ENCODE data around the gene ATP8B1.
"Not testable (repeated sequence)": the region's sequence is repeated elsewhere in the genome, so short reads cannot be mapped to it uniquely, and the experiment has no call there.

The ATP8B1 gene

DNA sequence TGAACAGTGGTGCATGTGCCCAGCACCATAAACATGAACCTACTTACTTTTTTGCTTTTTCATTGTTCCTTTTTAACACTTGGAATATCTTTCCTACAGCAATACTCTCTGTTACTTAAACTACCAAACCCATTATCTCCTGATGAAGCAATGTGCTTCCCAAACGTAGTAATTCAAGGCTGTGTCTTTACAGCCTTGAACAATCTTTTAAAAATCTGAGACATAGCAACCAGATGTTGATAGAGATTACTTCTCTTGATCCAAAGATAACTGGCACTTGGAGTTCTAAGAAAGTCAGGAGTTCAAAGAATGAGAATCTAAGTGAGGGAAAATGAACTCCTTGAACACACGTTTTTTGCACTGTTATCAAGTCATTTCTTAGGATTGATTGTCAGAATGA is 40.4 kb downstream of the ATP8B1 start:
- no peak for DNase-seq

DNA sequence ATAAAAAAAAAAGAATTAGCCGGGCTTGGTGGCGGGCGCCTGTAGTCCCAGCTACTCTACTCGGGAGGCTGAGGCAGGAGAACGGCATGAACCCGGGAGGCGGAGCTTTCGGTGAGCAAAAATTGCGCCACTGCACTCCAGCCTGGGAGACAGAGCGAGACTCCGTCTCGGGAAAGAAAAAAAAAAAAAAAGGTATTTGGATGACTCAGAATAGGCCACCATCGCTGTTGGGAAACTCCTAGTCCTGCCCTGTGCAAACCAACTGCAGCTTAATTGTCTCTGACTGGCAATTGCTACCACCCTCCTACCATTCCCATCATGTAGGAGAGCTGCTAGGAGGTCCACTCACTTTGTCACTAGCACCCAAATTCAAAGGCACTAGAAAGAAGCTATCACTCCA is 43.5 kb downstream of the ATP8B1 start:
- DNase-seq, result no peak

DNA sequence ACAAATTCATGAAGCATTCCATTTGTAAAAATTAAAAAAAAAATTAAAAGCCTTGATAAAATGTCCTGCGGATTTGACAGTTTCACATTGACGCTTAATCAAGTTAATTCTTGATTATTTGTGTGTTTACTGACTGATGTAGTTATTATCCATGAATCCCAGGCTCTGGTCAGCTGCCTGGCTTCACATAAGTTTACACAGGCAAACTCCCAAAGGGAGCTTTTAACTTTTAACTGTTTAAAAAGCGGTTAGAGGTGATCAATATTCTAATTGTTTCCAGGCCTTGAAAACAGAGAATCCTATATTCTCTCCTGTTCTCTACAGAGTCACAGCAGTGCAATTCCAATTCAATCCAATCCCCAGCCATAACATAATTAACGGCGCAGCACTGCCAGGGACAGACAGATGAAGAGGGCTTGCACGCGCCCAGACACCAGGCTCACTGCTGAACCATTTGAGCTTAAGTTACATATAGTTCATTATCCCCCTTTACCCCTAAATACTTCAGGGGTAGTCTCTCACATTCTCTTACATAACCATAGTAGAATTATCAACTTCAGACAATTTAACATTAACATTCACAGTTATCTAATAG is 47.5 kb downstream of the ATP8B1 start:
- DNase-seq, result no peak

DNA sequence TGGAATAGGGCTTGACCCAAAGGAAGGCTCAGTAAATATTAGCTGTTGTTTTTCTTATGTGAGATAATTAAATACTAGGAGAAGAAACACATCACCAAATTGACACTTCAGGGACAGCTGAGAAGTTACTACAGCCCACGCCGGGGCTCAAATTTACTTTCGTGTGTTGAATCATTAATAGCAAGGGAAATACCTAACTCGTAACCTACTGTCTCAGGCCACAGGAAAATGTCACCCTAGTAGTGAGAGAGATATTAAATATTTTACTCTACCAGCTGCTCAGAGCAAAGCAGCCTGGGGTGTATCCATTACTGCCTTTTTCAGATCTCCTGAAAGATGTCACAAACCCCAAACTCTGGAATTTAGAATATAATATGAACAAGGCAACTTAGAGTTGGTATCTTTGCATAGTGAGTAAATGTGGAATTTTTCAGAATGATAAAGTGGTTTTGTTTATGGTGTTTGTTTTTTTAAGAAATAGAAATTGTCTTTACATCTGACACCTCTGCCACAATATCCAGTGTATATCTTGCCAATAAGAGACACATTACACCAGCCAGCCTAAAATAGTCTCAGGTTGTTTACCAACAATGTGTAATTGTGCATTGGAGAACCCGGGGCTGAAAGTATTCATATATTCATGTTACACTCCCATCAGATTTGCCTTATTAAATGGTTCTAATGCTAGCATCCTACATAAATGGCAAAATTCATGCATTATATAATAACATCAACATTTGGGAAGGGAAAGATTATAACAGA is 48.4 kb downstream of the ATP8B1 start:
- DNase-seq, result no peak

DNA sequence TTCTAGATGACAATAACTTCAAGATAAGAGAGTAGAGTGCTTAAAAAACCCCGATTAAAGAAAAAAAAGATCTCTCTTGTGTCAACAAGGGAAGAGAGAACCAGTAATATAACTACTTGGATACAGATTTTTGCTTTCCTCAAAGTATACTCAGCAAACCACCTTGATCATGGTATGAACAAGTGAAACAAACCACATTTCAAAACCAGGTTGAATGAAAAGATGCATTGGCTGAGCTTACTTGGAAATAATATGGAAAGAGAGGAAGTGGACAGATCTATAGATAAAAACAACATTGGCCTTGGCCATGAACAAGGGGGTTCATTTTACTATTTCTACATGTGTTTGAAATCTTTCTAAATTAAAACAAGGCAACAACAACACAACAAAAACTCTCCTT is 50.1 kb downstream of the ATP8B1 start:
- no peak for DNase-seq

DNA sequence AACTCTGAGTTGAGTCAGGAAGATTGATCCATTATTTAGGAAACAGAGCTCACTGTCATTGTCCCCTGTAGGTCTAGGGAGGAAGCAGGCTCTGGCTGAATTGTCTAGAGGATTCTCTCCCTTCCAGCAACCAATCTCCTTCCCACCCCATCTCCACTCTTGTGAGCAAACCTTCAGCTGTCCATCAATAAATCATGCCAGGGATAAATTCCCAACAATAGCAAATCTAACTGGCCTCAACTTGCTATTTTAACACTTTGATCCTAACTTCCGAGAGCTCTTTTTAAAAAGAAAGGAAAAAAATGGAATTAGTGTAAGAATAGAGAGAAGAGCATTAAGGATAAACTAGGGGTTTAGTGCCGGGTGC is 53.5 kb downstream of the ATP8B1 start:
- no peak for DNase-seq

DNA sequence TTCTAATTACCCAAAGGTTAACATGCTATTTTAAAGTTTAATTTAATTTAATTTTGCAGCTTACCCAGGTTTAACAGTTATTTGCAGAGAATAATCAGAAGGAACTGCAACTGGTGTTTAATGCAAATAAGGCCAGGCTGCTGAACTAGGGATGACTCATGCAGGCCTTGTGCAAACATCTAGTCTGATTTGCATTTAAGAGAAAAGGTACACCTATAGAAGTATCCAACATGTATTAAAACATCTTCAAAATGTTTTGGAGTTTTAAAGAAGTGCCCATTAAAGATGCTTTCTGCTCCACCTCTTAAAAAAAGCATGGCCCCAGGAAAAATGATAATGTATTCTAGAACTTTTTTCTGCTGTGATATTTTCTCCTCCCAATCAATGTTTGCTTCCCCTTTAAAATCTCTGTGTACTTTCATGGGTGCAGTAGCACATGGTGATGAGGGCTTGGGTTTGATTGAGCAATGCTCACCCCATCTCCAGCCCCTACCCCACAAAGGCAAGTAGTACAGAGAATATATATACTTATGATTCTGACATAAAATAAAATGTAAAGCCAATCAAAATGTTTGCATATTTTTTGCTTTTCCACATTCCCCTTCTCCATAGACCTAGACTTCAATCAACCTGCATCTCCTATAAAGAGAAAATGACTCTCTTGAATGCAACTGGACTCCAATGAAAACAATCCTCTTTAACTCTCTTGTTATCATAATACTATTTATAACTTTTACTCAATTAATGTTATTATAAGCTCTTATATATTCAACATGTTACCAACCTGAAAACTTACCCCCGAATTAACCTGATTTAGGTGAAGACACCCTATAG is 54.1 kb downstream of the ATP8B1 start:
- no peak for DNase-seq

DNA sequence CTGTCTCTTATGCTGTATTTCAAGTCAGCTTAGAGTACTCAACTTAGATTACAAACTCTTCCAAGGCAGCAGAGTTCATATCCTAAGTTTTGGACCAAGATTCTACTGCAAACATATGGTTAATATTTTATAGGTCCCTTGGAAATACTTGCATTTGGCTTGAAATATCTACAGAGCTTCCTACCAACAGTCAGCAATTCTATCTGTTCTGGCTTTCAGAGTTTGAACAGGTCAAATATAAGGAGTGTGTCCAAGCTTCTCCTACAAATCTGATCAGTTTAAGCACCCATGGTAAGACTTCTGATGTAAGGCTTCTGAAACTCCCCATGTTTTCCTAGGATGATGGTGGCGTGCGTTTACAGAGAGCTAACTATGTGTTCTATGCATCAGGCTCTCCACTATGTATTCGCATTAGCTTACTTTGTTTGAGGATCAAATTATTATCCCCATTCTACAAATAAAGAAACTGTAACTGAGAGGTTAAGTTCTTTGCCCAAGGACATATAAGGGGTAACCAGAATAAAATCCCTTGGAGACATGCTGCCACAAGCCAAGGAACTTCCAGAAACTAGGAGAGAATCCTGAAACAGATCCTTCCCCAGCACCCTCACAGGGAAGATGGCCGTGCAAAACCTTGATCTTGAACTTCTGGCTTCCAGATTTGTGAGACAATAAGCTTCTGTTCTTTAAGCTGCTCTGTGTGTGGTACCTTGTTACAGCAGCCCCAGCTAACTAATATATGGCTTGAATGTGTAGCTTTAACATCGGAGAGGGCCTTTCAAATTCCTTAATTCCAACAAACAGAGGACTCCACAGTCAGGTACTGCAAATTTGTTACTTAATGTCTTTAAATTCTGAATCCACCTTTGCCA is 55.1 kb downstream of the ATP8B1 start:
- no peak for DNase-seq

DNA sequence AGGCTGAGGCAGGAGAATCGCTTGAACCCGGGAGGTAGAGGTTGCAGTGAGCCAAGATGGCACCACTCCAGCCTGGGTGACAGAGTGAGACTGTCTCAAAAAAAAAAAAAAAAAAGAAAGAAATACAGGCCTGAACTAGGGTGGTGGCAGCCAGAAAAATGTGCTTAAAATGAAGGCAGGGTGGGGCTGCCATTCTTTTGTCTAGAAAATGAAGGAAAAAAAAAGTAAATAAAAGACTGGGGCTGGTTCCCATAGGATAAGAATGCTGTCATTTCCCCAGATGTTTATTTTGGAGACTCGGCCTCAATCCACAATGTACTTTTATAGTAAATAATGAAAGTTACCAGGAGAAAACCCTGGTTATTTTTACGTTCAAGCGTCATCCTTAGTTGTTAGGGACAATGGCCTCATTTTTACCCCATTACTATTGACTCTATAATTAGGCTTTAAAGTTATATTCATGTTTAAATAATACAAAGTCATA is 58.9 kb downstream of the ATP8B1 start:
- no peak for DNase-seq

DNA sequence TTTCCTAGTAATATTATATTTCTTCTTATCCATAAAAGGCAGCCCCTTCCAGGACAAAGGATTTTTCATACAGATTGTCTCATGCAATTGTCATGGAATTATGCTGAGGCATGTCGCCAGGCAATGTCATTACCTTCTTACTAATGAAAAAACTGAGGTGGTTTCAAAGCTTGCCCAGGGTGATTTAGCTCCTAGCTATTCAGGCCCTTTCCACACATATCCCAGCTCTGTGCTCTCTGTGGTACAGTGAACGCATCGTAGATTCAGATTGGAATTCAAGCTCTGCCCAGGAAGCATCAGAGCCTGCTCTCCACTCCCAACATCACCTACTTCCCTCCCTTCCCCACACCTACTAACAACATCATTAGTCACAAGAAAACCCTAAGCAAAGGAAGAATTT is 60.1 kb downstream of the ATP8B1 start:
- no peak for DNase-seq

DNA sequence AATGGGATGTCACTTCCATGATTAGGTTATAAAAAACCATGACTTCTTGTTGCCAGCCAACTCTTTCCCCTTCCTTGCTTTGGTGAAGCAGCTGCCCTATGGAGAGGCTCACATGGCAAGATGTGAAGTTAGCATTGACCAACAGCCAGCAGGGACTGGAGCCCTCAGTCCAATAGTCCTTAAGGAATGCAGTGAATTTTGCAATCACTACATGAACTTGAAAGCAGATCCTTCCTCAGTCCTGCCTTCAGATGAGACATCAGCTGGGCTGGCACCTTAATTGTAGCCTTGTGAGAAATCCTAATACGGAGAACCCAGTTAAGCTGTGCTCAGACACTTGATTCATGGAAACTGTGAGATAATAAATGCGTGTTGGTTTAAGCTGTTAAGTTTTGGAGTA is 61.8 kb downstream of the ATP8B1 start:
- no peak for DNase-seq

DNA sequence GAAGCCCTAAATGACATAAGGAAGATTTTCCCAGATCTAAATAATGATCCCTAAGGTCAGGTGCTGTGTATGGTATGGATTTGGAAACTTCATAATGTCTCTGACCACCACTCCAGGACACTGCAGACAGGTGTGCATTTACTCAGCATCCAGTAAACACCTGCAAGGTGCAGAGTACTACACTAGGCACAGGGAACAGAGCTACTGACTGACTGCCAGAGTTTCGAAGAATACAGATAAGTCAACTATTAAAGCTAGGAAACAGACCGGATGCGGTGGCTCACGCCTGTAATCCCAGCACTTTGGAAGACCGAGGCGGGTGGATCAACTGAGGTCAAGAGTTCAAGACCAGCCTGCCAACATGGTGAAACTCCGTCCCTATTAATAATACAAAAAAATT is 65.0 kb downstream of the ATP8B1 start:
- no peak for DNase-seq

DNA sequence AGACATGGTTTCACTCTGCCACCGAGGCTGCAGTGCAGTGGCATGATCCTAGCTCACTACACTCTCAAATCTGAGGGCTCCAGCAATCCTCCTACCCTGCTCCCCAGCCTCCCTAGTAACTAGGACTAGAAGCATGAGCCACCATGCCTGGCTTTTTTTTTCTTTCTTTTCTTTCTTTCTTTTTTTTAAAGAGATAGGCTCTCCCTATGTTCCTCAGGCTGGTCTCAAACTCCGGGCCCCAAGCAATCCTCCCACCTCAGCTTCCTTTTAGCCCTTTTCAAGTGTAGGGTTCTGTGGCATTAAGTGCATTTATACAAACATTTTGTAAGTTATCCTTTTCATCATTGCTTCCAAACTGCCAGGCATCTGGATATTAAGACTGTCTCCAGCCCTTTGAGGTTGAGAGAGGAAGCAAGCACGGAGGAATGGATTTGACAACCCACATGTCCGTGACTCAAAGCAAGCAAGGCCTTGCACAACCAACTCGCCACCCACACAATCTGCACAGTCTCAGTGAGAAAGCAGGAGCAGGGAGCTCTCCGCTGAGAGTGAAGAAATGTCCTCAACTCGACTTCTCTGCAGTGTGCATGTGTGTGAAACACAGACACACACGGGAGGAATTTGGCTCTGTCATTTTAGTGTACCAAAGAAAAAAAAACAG is 65.6 kb downstream of the ATP8B1 start:
- no peak for DNase-seq

DNA sequence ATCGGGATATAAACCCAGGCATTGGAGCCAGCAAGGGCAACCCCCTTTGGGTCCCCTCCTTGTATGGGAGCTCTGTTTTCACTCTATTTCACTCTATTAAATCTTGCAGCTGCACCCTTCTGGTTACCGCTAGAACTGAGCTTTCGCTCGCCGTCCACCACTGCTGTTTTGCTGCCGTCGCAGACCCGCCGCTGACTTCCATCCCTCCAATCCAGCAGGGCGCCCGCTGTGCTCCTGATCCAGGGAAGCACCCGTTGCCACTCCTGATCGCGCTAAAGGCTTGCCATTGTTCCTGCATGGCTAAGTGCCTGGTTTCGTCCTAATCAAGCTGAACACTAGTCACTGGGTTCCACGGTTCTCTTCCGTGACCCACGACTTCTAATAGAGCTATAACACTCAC is 68.1 kb downstream of the ATP8B1 start:
- not testable (repeated sequence) for DNase-seq

DNA sequence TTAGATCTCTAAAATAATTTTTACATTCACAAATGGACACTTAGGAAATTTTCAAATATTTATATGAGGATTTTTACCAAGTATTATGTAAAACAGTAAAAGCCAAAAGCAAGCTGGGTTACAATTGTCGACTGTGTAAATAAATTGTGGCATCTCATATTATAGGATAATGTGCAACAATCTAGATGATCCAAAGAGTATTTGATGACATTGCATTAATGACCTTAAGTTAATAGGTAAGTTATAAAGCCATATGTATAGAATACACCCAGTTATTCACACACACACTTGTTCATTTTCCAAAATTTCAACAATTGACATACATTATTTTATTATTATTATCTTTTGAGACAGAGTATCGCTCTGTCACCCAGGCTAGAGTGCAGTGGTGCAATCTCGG is 69.3 kb downstream of the ATP8B1 start:
- no peak for DNase-seq

DNA sequence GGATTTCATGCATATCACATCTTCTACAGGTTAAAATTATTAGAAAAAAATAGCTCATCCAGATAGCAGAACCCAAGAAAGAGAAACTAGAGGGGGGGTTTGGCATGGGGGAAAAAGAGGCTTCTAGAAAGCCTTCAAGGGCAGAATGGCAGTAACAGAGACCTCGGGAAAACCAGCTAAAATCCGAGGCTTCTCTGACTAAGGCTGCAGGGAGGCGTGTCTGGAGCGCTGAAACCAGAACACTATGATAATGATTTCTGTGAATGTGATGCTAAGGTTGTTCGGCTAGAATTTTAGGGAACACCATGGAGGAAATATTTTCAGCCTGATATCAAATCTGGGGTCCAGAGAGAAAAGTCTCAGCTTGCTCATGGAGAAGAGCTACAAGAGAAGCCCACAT is 73.0 kb downstream of the ATP8B1 start:
- DNase-seq, result peak; percentile 36

DNA sequence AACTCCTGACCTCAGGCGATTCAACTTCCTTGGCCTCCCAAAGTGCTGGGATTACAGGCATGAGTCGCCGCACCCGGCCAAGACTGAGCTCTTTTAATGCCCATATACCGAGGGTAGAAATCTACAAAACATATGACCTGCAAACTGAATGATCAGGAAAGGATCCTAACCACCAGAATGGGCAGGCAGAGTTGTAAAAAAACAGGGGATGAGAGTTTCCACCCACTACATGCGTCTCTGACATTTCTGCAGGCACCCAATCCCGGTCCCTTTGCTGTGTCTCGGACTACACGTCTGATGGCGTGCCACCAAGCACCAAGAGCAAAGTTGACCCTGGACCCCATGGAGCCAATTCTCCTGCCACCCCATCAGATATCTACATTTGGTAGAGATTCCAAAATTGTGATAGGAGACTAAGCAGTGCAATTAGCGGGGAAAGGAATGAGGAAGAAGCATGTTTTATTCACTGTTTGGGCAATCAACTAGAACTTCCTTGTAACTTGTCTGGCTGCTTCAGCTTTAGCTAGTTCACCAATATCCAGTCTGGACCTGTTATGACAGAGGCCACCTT is 74.1 kb downstream of the ATP8B1 start:
- DNase-seq, result no peak

DNA sequence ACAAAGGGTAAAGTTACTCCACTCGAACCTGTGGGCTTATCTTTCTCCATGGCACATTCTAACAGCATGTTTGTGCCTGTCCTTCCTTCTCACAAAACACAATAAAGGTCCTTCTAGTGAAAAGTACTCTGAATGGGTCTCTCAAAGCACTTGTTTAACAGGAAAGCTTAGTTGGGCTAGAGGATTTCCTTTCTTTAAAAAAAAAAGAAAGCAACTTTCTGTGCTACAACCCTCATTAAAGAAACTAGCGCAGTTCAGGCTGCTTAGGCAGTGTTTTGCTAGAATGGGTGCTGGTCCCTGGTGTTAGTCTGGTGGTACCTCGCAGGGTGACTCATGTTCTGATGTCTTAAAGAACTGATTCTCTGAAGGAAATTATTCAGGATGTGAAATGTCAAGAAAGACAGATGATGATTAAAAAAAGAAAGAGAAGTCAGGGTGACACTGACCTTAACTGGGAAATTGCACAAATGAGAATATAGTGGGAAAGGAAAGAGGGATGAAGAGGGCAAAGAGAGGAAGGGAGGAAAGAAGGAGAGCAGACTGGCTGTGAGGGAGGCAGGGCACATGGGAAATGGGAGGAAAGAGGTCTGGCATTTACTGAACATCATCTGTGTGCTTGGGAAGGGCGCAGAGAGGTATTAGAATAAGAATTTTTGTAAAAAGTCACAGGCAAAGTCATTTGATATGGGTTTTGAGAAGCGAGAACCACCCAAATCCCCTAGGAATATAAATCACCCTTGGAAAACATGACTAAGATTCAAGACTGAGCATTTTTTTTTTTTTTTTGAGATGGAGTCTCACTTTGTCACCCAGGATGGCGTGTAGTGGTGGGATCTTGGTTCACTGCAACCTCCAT is 74.9 kb downstream of the ATP8B1 start:
- DNase-seq, result no peak

DNA sequence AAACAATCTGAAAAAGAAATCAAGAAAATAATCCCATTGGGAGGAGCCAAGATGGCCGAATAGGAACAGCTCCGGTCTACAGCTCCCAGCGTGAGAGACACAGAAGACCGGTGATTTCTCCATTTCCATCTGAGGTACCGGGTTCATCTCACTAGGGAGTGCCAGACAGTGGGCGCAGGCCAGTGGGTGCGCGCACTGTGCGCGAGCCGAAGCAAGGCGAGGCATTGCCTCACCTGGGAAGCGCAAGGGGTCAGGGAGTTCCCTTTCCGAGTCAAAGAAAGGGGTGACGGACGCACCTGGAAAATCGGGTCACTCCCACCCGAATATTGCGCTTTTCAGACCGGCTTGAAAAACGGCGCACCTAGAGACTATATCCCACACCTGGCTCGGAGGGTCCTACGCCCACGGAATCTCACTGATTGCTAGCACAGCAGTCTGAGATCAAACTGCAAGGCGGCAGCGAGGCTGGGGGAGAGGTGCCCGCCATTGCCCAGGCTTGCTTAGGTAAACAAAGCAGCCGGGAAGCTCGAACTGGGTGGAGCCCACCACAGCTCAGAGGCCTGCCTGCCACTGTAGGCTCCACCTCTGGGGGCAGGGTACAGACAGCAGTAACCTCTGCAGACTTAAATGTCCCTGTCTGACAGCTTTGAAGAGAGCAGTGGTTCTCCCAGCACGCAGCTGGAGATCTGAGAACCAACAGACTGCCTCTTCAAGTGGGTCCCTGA is 83.7 kb downstream of the ATP8B1 start:
- DNase-seq, result not testable (repeated sequence)

DNA sequence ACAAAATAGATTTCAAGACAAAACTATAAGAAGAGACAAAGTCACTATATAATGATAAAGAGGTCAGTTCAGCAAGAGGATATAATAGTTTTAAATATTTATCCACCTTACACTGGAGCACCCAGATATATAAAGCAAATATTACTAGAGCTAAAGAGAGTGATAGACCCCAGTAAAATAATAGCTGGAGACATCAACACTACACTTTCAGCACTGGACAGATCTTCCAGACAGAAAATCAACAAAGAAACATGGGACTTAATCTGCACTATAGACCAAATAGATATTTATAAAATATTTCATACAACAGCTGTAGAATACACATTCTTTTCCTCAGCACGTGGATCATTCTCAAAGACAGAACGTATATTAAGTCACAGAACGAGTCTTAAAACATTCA is 86.6 kb downstream of the ATP8B1 start:
- DNase-seq, result no peak

Data from NCI-H2227 treated with DMSO at 0.1 percent for 48 hours (cell line).